ENCODE data around the gene SORCS3.

DNA sequence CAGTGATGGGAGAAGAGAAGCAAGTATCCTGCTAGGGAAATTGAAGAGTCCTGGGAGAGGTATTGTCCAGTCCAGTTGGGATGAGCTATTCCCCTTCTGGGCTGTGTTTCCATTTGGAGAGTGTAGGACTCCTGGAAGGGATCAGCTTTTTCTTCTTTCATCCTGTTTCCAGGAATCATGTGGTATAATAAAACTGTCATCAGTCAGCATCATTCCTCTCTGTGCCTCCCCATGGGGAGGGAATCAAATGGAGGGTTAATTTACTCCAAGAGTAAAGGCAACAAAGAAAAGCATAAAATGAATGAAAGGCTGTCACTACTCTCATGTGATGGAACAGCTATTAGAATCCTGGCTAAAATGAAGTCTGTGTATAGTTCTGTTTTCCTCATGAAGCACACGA, 429.9 kb downstream of the SORCS3 start:
- TF ChIP-seq CTCF (IDR thresholded peaks at IDR 0.05; ENCODE audit: poor library complexity, severe bottlenecking) (no peak), EP300 (conservative IDR thresholded peaks at IDR 0.05; ENCODE audit: poor library complexity, severe bottlenecking) (peak; percentile 95), RAD21 (conservative IDR thresholded peaks at IDR 0.05) (peak; percentile 43), SMC3 (conservative IDR thresholded peaks at IDR 0.05; ENCODE audit: poor library complexity) (peak; percentile 16), POLR2AphosphoS5 (IDR thresholded peaks at IDR 0.05) (peak; percentile 95)
